Mesenchymal stem cell (in vitro differentiated cells and primary cell): ENCODE results near the gene YIPF1.
A peak's percentile ranks its signal among the peaks of the same experiment; 100 is the strongest.

Experiments used
- DNase-seq: peaks from one replicate; pipeline ENCODE4 v3.0.0-alpha.2; 2013
- H2AFZ ChIP-seq: one replicate; pipeline ENCODE4 v1.6.1; 2013; ENCODE audit warnings: low read depth, mild to moderate bottlenecking, control low read depth, inconsistent platforms, low read length, moderate library complexity
- H2AK5ac ChIP-seq: 2 replicates; pipeline ENCODE4 v1.6.1; 2013; ENCODE audit warnings: low read length, moderate library complexity, mild to moderate bottlenecking, inconsistent platforms; ENCODE audit not compliant: severe bottlenecking
- H2BK120ac ChIP-seq: one replicate; pipeline ENCODE4 v1.6.1; 2013; ENCODE audit warnings: low read depth, mild to moderate bottlenecking, inconsistent platforms, low read length, moderate library complexity
- H2BK12ac ChIP-seq, 2 experiments: one replicate each; pipeline ENCODE4 v1.6.1; 2013; ENCODE audit warnings: inconsistent platforms in 2 of 2, low read length in 2 of 2, mild to moderate bottlenecking in 2 of 2, moderate library complexity in 2 of 2, control low read depth in 1 of 2
- H2BK15ac ChIP-seq: one replicate; pipeline ENCODE4 v1.6.1; 2013; ENCODE audit warnings: mild to moderate bottlenecking, low read depth, inconsistent platforms; ENCODE audit not compliant: poor library complexity, severe bottlenecking
- H2BK5ac ChIP-seq: 2 replicates; pipeline ENCODE4 v1.6.1; 2013; ENCODE audit warnings: low read depth, mild to moderate bottlenecking, low read length, control low read depth, inconsistent platforms; ENCODE audit not compliant: poor library complexity, severe bottlenecking
- H3K14ac ChIP-seq, 2 experiments: one replicate each; pipeline ENCODE4 v1.6.1; 2013; ENCODE audit warnings: inconsistent platforms in 2 of 2, low read length in 2 of 2, control low read depth in 1 of 2, mild to moderate bottlenecking in 1 of 2, moderate library complexity in 1 of 2
- H3K18ac ChIP-seq, 2 experiments: one replicate each; pipeline ENCODE4 v1.6.1; 2013; ENCODE audit warnings: inconsistent platforms in 2 of 2, low read length in 2 of 2, control low read depth in 1 of 2, low read depth in 1 of 2, mild to moderate bottlenecking in 1 of 2
- H3K23ac ChIP-seq, 2 experiments: one replicate each; pipeline ENCODE4 v1.6.1; 2013; ENCODE audit warnings: inconsistent platforms in 2 of 2, low read length in 2 of 2, mild to moderate bottlenecking in 2 of 2, moderate library complexity in 2 of 2, control low read depth in 1 of 2
- H3K27ac ChIP-seq: 2 replicates; pipeline ENCODE4 v1.5.1; 2013; ENCODE audit warnings: mild to moderate bottlenecking, moderate library complexity, low read length, control low read depth, inconsistent platforms; ENCODE audit not compliant: poor library complexity, severe bottlenecking
- H3K27me3 ChIP-seq, 2 experiments: 2 replicates each; pipeline versions ENCODE4 v1.6.1 to v1.7.0; 2013; ENCODE audit warnings: low read length in 2 of 2, mild to moderate bottlenecking in 2 of 2, moderate library complexity in 2 of 2, control low read depth in 1 of 2, inconsistent platforms in 1 of 2; ENCODE audit not compliant: control insufficient read depth in 1 of 2, insufficient read depth in 1 of 2
- H3K36me3 ChIP-seq, 2 experiments: 2 replicates each; pipeline versions ENCODE4 v1.6.1 to v1.7.0; 2013; ENCODE audit warnings: low read length in 2 of 2, control low read depth in 1 of 2, inconsistent platforms in 1 of 2, low read depth in 1 of 2, mild to moderate bottlenecking in 1 of 2; ENCODE audit not compliant: insufficient read depth in 2 of 2, control insufficient read depth in 1 of 2
- H3K4ac ChIP-seq, 2 experiments: one replicate each; pipeline ENCODE4 v1.6.1; 2013; ENCODE audit warnings: inconsistent platforms in 2 of 2, low read length in 2 of 2, mild to moderate bottlenecking in 2 of 2, moderate library complexity in 2 of 2, control low read depth in 1 of 2, low read depth in 1 of 2
- H3K4me1 ChIP-seq: 2 replicates; pipeline ENCODE4 v1.6.1; 2013; ENCODE audit warnings: low read depth, low read length, control low read depth; ENCODE audit not compliant: control insufficient read depth, insufficient read depth
- H3K4me2 ChIP-seq: 2 replicates; pipeline ENCODE4 v1.6.1; 2013; ENCODE audit warnings: low read length, mild to moderate bottlenecking, inconsistent platforms; ENCODE audit not compliant: poor library complexity, severe bottlenecking
- H3K4me3 ChIP-seq, 2 experiments: 2 replicates each; pipeline versions ENCODE4 v1.5.1 to v1.7.0; 2013; ENCODE audit warnings: low read length in 2 of 2, mild to moderate bottlenecking in 2 of 2, control low read depth in 1 of 2, low read depth in 1 of 2; ENCODE audit not compliant: insufficient read depth in 1 of 2
- H3K79me1 ChIP-seq: replicated peaks from 2 replicates; pipeline ENCODE4 v1.6.1; 2013; ENCODE audit warnings: mild to moderate bottlenecking, control low read depth, low read length, inconsistent platforms; ENCODE audit not compliant: poor library complexity, severe bottlenecking
- H3K9ac ChIP-seq: 2 replicates; pipeline ENCODE4 v1.7.0; 2013; ENCODE audit warnings: mild to moderate bottlenecking, low read length, moderate library complexity
- H3K9me3 ChIP-seq: 2 replicates; pipeline ENCODE4 v1.7.0; 2013; ENCODE audit warnings: mild to moderate bottlenecking, low read length; ENCODE audit not compliant: control insufficient read depth
- H4K8ac ChIP-seq: one replicate; pipeline ENCODE4 v1.6.1; 2013; ENCODE audit warnings: inconsistent platforms, mild to moderate bottlenecking, low read length, moderate library complexity
- H4K91ac ChIP-seq: one replicate; pipeline ENCODE4 v1.6.1; 2013; ENCODE audit warnings: mild to moderate bottlenecking, low read length, inconsistent platforms
- WGBS: methylation state at CpG from one replicate; pipeline ENCODE4 v1.1.7; 2013; ENCODE audit warnings: mixed read lengths; 5-methylcytosine and 5-hydroxymethylcytosine counted together

YIPF1 gene

GRCh38 chr1:53895421-53895820, 5.8 kb upstream of the YIPF1 start:
- H2BK15ac ChIP-seq = no peak overlapping the region
- H3K27me3 ChIP-seq = peaks cover 0 to 6% of the 10 kb centered on the region in 2 experiments
- no peak overlapping the region for H3K18ac ChIP-seq
- peaks cover 16% of the 10 kb centered on the region for H3K4me1 ChIP-seq
- no peaks in the 10 kb centered on the region for H3K79me1 ChIP-seq
- H3K9me3 ChIP-seq = no peaks in the 10 kb centered on the region
- no peak overlapping the region for H4K8ac ChIP-seq
- H2BK5ac ChIP-seq = no peak overlapping the region
- no peak overlapping the region for H3K27ac ChIP-seq
- H3K9ac ChIP-seq = no peak overlapping the region
- no peak overlapping the region for H3K4me3 ChIP-seq
- H2AK5ac ChIP-seq = no peak overlapping the region
- H3K4me2 ChIP-seq = no peak overlapping the region
- H3K23ac ChIP-seq = no peak overlapping the region
- no peak overlapping the region for H3K4ac ChIP-seq
- H2BK120ac ChIP-seq = no peak overlapping the region
- peak overlapping the region; percentile 25 for H4K91ac ChIP-seq
- WGBS = 95% methylated on average over 6 of the region's 6 CpGs
- no peak overlapping the region for H3K14ac ChIP-seq
- DNase-seq = no peak
- no peak overlapping the region for H2AFZ ChIP-seq
- no peaks in the 10 kb centered on the region for H3K36me3 ChIP-seq
- H2BK12ac ChIP-seq = no peak overlapping the region

- H4K8ac ChIP-seq = no peak overlapping the region
- no peaks in the 10 kb centered on the region for H3K79me1 ChIP-seq
- H3K23ac ChIP-seq = no peak overlapping the region
- DNase-seq = no peak
- no peak overlapping the region for H3K14ac ChIP-seq
- H2BK12ac ChIP-seq = no peak overlapping the region
- peaks cover 15% of the 10 kb centered on the region for H3K4me1 ChIP-seq
- H2BK15ac ChIP-seq = no peak overlapping the region
- H2AK5ac ChIP-seq = no peak overlapping the region
- no peak overlapping the region for H4K91ac ChIP-seq
- no peak overlapping the region for H3K4me2 ChIP-seq
- no peak overlapping the region for H3K9ac ChIP-seq
- H3K4ac ChIP-seq = no peak overlapping the region
- H2BK120ac ChIP-seq = no peak overlapping the region
- no peak overlapping the region for H3K4me3 ChIP-seq
- no peak overlapping the region for H3K18ac ChIP-seq
- peaks cover 0 to 6% of the 10 kb centered on the region in 2 experiments for H3K27me3 ChIP-seq
- 97% methylated on average over 5 of the region's 5 CpGs for WGBS
- H3K36me3 ChIP-seq = no peaks in the 10 kb centered on the region
- no peak overlapping the region for H2AFZ ChIP-seq
- H3K27ac ChIP-seq = no peak overlapping the region
- H3K9me3 ChIP-seq = no peaks in the 10 kb centered on the region
- no peak overlapping the region for H2BK5ac ChIP-seq
These were observed 5.0 kb upstream of the YIPF1 start for GRCh38 chr1:53894644-53895043.

- Histone ChIP-seq H3K27me3 (peaks cover 0 to 6% of the 10 kb centered on the region in 2 experiments), H4K8ac (no peak within 1 kb of the TSS), H3K4me1 (peaks cover 16% of the 10 kb centered on the region), H2AFZ (no peak within 1 kb of the TSS), H3K79me1 (peaks cover 3% of the 10 kb centered on the region), H3K9me3 (no peaks in the 10 kb centered on the region), H3K9ac (no peak within 1 kb of the TSS), H3K18ac (no peak within 1 kb of the TSS), H2BK15ac (no peak within 1 kb of the TSS), H3K27ac (no peak within 1 kb of the TSS), H3K4ac (no peak within 1 kb of the TSS), H3K4me2 (no peak within 1 kb of the TSS), H2BK12ac (no peak within 1 kb of the TSS), H3K14ac (no peak within 1 kb of the TSS), H4K91ac (no peak within 1 kb of the TSS), H3K23ac (no peak within 1 kb of the TSS), H3K4me3 (no peak within 1 kb of the TSS), H2AK5ac (no peak within 1 kb of the TSS), H3K36me3 (no peaks in the 10 kb centered on the region), H2BK5ac (no peak within 1 kb of the TSS), H2BK120ac (no peak within 1 kb of the TSS)
- WGBS = 85% methylated on average over 14 of the region's 14 CpGs
- DNase-seq = no peak
These were observed 4.5 kb upstream of the YIPF1 start, which contains the start of gene DIO1 for GRCh38 chr1:53893999-53894636. Gene DIO1 (plus strand): TSS chr1:53894187. CDS start chr1:53894211, 24 bp downstream.

- Histone ChIP-seq H3K4me3 (no peak overlapping the region), H3K27ac (no peak overlapping the region), H2BK5ac (no peak overlapping the region), H2BK15ac (no peak overlapping the region), H3K4ac (no peak overlapping the region), H3K4me2 (no peak overlapping the region), H4K8ac (no peak overlapping the region), H2BK120ac (no peak overlapping the region), H3K27me3 (peaks cover 0 to 6% of the 10 kb centered on the region in 2 experiments), H3K14ac (no peak overlapping the region), H3K4me1 (peaks cover 11% of the 10 kb centered on the region), H2AFZ (no peak overlapping the region), H2BK12ac (no peak overlapping the region), H4K91ac (no peak overlapping the region), H3K9ac (no peak overlapping the region), H3K23ac (no peak overlapping the region), H3K36me3 (no peaks in the 10 kb centered on the region), H3K79me1 (peaks cover 5% of the 10 kb centered on the region), H3K9me3 (no peaks in the 10 kb centered on the region), H3K18ac (no peak overlapping the region), H2AK5ac (no peak overlapping the region)
- no peak for DNase-seq
- WGBS = 72% methylated on average over 3 of the region's 5 CpGs
These were observed 3.3 kb upstream of the YIPF1 start for GRCh38 chr1:53892911-53893310.
